Neutrophil (primary cell): ENCODE measurements around the gene OR10G8.

Source experiments
- H3K27ac ChIP-seq: fragments of 200-600 bp; sonication (generic); 2 replicates; pipeline ENCODE4 v1.5.1; 2016; ENCODE audit warnings: mild to moderate bottlenecking, moderate library complexity
- H3K27me3 ChIP-seq: fragments of 200-600 bp; sonication (generic); 2 replicates; pipeline ENCODE4 v1.6.0; 2016; ENCODE audit warnings: mild to moderate bottlenecking
- H3K36me3 ChIP-seq: fragments of 200-600 bp; sonication (generic); 2 replicates; pipeline ENCODE4 v1.5.1; 2017
- H3K4me1 ChIP-seq, 2 experiments: fragments of 200-600 bp in 1 of 2; sonication (generic) in 1 of 2; 1 replicate in 1 of 2; 2 replicates in 1 of 2; pipeline versions ENCODE4 v1.5.1 to v1.6.1; 2013 to 2016; ENCODE audit warnings: low read depth in 1 of 2, low read length in 1 of 2, mild to moderate bottlenecking in 1 of 2, moderate library complexity in 1 of 2; ENCODE audit not compliant: control insufficient read depth in 1 of 2, insufficient read depth in 1 of 2
- H3K4me3 ChIP-seq, 2 experiments: fragments of 200-600 bp in 1 of 2; sonication (generic) in 1 of 2; 1 replicate in 1 of 2; 2 replicates in 1 of 2; pipeline ENCODE4 v1.5.1; 2013 to 2016; ENCODE audit warnings: low read depth in 1 of 2, low read length in 1 of 2, mild to moderate bottlenecking in 1 of 2, moderate library complexity in 1 of 2
- H3K9me3 ChIP-seq: fragments of 200-600 bp; sonication (generic); 2 replicates; pipeline ENCODE4 v1.5.1; 2016
- TF ChIP-seq, protein P1 (sequence below): fragments of 200-600 bp; sonication (generic); IDR thresholded peaks from 2 replicates; pipeline ENCODE4 v1.5.1; 2016; ENCODE audit warnings: antibody characterized with exemption

OR10G8 gene

DNA sequence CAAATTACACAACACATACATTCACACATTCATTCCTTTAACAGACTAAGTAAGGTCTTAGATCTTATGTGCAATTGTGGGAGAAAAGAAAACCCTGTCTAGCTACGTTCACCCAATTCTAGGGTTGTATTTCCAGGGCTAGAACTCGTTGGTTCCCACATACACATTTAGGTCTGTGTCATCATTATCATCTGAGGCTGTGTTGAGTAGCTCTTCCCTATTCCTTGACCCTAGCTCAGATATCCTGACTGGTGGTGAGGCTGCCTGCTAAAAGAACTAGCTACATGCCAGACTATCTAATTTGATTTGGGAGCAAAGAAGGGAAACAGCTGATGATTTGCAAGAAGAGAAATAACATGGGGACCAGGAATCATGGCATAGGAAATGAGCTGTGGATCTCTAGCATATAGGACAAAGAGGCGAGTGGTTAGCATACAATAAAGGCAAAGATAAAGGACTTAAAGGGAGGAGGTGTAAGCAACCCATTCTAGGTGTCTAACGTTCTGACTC lies 42.1 kb downstream of the OR10G8 start:
- no peak overlapping the region for H3K4me3 ChIP-seq
- no peaks in the 10 kb centered on the region for H3K27me3 ChIP-seq
- no peaks in the 10 kb centered on the region for H3K9me3 ChIP-seq
- peaks cover 10 to 26% of the 10 kb centered on the region in 2 experiments for H3K4me1 ChIP-seq
- TF ChIP-seq, protein P1, sequence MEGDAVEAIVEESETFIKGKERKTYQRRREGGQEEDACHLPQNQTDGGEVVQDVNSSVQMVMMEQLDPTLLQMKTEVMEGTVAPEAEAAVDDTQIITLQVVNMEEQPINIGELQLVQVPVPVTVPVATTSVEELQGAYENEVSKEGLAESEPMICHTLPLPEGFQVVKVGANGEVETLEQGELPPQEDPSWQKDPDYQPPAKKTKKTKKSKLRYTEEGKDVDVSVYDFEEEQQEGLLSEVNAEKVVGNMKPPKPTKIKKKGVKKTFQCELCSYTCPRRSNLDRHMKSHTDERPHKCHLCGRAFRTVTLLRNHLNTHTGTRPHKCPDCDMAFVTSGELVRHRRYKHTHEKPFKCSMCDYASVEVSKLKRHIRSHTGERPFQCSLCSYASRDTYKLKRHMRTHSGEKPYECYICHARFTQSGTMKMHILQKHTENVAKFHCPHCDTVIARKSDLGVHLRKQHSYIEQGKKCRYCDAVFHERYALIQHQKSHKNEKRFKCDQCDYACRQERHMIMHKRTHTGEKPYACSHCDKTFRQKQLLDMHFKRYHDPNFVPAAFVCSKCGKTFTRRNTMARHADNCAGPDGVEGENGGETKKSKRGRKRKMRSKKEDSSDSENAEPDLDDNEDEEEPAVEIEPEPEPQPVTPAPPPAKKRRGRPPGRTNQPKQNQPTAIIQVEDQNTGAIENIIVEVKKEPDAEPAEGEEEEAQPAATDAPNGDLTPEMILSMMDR, result no peak
- no peak overlapping the region for H3K27ac ChIP-seq
- H3K36me3 ChIP-seq, result no peaks in the 10 kb centered on the region

DNA sequence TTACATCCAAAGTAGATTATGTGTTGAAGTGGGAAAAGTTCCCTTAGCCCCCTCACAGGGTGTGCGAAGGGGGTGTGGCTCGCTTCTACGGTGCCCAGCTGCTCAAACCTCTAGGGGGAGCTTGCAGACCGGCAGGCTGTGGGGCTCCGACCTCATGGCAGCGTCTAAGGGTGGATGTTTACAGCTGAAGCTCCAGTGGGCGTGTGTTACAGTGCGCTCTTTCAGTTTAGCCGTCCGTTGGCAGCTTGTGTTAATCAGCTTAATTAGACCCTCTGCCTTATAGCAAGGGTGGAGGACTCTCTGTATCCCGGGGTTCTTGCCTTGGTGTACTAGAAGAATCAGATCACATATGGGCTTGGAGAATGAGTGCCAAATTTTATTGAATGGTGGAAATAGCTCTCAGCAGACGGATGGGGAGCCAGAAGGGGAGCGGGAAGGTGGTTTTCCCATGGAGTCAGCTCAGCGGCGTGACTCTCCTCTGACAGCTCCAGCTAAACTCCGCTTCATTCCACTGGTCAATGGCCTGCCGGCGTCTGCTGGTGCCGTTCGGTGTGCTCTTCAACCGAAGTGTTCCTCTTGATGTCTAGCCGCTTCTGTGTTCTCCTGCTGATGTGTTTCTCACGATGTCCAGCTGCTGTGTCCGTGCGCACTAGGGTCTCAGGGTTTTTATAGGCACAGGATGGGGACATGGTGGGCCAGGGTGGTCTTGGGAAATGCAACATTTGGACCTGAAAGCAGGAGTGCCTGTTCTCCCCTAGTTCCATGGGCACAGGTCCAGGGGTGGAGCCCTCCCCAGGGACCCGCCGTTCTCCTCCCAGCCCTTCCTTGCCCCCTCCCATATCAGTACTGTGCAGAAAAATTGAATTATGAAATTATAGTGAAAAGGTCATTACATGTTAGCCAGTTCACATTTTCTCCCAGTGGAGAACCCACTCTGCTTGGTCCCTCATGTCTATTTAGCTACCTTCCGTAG lies 43.1 kb downstream of the OR10G8 start:
- TF ChIP-seq, protein P1, result no peak
- no peak overlapping the region for H3K27ac ChIP-seq
- H3K9me3 ChIP-seq, result no peaks in the 10 kb centered on the region
- H3K36me3 ChIP-seq, result no peaks in the 10 kb centered on the region
- H3K27me3 ChIP-seq, result peaks cover under 1% of the 10 kb centered on the region
- peaks cover 10 to 26% of the 10 kb centered on the region in 2 experiments for H3K4me1 ChIP-seq
- no peak overlapping the region for H3K4me3 ChIP-seq

DNA sequence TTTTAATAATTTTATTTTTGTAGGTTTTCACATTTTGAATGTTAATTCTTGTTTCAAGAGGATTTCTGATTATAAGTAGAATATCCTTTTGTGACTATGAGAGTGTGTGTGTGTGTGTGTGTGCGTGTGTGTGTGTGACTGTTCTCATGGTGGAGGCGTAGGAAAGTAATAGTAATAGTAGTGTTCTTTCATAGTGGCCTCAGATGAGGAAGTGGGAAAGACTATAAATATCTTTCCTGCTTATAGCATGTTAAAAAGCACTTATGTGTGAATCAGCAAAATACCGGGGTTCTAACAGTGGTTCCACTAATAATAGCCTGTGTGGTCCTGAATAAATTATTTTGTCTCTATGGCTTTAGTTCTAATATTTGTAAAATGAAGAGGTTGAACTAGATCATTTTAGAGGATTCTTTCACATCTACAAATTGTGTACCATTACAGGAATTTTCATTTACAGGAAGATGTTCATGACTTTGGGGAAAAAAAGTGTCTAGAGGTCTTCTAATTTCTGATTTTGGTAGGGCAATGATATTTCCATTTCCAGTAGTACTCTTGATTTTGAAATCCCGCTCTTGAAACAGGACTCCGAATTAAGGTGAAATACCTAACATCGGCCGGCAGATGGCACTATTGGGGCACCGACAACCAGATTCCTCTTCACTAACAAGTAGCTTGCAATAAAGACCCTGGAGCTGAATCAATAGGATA lies 44.5 kb downstream of the OR10G8 start:
- Histone ChIP-seq H3K4me1 (peaks cover 14 to 32% of the 10 kb centered on the region in 2 experiments), H3K4me3 (no peak overlapping the region), H3K27me3 (peaks cover 13% of the 10 kb centered on the region), H3K36me3 (no peaks in the 10 kb centered on the region), H3K27ac (no peak overlapping the region), H3K9me3 (no peaks in the 10 kb centered on the region)
- TF ChIP-seq, protein P1, result peak; percentile 71

DNA sequence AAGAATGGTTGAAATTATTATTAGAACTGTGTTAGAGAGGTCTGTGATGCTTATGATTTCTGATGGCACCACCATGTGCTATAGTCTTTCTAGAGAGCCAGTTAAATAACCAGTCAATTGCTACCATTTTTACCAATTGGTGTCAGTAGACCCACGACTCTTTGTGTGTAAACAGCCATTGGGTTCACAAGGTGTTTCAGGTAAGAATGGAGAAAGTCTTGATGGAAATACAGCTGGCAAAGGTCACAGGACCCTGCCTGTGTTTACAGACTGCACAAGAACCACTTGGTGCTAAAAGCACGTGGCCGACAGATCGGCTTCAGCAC lies 45.0 kb downstream of the OR10G8 start:
- no peak overlapping the region for H3K4me3 ChIP-seq
- H3K27ac ChIP-seq, result no peak overlapping the region
- TF ChIP-seq, protein P1, result no peak
- H3K36me3 ChIP-seq, result no peaks in the 10 kb centered on the region
- peaks cover 18% of the 10 kb centered on the region for H3K27me3 ChIP-seq
- H3K9me3 ChIP-seq, result no peaks in the 10 kb centered on the region
- H3K4me1 ChIP-seq, result peaks cover 15 to 36% of the 10 kb centered on the region in 2 experiments

DNA sequence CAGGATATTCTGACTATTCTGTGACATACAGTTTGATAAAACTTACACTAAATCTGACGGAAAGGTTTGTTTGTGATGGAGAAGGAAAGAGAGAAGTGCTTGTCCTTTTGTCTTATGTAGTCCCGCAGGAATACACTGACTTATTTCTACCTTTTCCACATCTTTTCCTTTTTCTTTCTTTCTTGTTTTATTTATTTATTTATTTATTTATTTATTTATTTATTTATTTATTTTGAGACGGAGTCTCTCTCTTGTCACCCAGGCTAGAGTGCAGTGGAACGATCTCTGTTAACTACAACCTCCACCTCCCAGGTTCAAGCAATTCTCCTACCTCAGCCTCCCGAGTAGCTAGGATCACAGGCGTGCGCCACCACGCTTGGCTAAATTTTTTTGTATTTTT lies 45.5 kb downstream of the OR10G8 start:
- H3K4me1 ChIP-seq, result peaks cover 15 to 36% of the 10 kb centered on the region in 2 experiments
- TF ChIP-seq, protein P1, result no peak
- H3K27me3 ChIP-seq, result peaks cover 19% of the 10 kb centered on the region
- no peak overlapping the region for H3K27ac ChIP-seq
- H3K4me3 ChIP-seq, result no peak overlapping the region
- H3K9me3 ChIP-seq, result no peaks in the 10 kb centered on the region
- H3K36me3 ChIP-seq, result no peaks in the 10 kb centered on the region
